WERI-Rb-1 (cell line): ENCODE results near the gene KRT84.

Source experiments
- DNase-seq: peaks from one replicate; pipeline ENCODE4 v3.0.0-alpha.2; 2020
- H3K27ac ChIP-seq: fragments of 250-450 bp; sonication (Bioruptor Pico); 2 replicates; pipeline ENCODE4 v1.5.1; 2020; ENCODE audit warnings: mild to moderate bottlenecking, moderate library complexity
- H3K27me3 ChIP-seq: fragments of 250-450 bp; sonication (Bioruptor Pico); 2 replicates; pipeline ENCODE4 v1.5.1; 2021; ENCODE audit warnings: mild to moderate bottlenecking, low read depth, moderate library complexity; ENCODE audit not compliant: insufficient read depth, severe bottlenecking
- H3K36me3 ChIP-seq: fragments of 250-450 bp; sonication (Bioruptor Pico); 2 replicates; pipeline ENCODE4 v1.5.1; 2020; ENCODE audit warnings: mild to moderate bottlenecking, moderate library complexity
- H3K4me3 ChIP-seq: 2 replicates; pipeline ENCODE4 v1.5.1; 2011; ENCODE audit warnings: low read depth, mild to moderate bottlenecking, control low read depth, low read length
- H3K9me3 ChIP-seq: fragments of 250-450 bp; sonication (Bioruptor Pico); 2 replicates; pipeline ENCODE4 v1.5.1; 2021; ENCODE audit warnings: mild to moderate bottlenecking, moderate library complexity; ENCODE audit not compliant: severe bottlenecking
- TF ChIP-seq, protein P1 (sequence below): IDR thresholded peaks from 2 replicates; pipeline ENCODE4 v1.5.1; 2011; ENCODE audit warnings: low read depth, mild to moderate bottlenecking, control low read depth, inconsistent platforms, low read length

Gene KRT84

DNA sequence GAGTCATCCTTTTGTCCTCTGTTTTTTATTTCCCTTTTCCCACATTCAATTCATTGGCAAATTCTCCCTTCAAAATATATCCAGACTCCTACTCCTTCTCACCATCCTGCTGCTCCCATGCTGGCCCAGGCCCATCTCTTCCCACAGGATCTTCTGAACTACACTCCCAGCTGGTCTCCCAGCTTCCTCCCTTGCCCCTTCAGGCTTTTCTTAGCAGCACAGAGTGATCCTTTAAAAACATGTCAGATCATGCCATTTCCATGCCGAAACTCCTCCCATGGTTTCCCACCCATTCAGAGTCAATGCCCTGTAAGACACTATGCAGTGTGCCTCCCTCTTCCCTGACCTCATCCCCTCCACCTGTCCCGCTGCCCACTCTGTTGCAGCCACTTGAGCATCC is 2.4 kb upstream of the KRT84 start:
- H3K4me3 ChIP-seq: no peak overlapping the region
- no peaks in the 10 kb centered on the region for H3K9me3 ChIP-seq
- TF ChIP-seq, protein P1, sequence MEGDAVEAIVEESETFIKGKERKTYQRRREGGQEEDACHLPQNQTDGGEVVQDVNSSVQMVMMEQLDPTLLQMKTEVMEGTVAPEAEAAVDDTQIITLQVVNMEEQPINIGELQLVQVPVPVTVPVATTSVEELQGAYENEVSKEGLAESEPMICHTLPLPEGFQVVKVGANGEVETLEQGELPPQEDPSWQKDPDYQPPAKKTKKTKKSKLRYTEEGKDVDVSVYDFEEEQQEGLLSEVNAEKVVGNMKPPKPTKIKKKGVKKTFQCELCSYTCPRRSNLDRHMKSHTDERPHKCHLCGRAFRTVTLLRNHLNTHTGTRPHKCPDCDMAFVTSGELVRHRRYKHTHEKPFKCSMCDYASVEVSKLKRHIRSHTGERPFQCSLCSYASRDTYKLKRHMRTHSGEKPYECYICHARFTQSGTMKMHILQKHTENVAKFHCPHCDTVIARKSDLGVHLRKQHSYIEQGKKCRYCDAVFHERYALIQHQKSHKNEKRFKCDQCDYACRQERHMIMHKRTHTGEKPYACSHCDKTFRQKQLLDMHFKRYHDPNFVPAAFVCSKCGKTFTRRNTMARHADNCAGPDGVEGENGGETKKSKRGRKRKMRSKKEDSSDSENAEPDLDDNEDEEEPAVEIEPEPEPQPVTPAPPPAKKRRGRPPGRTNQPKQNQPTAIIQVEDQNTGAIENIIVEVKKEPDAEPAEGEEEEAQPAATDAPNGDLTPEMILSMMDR: no peak

DNA sequence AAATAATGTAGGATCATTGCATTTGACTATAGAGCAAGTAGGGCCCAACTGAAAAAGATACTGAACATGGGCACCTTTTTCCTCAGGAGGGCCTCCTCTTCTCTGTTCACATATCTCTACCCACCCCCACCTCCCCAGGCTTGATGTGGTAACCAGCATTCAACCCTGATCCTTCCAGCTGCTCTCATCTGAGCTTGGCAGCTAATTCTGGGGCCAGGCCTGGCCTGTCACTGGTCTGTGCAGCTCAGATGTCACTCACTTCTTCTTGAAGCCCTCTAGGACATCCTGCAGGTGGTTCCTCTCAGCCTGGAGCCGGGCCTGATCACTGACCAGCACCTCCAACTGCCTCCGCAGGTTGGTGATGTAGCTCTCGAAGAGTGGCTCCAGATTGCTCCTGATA is 2.1 kb downstream of the KRT84 start:
- TF ChIP-seq, protein P1: no peak
- H3K36me3 ChIP-seq: no peaks in the 10 kb centered on the region
- H3K4me3 ChIP-seq: no peak overlapping the region
- no peak overlapping the region for H3K27ac ChIP-seq
- H3K9me3 ChIP-seq: no peaks in the 10 kb centered on the region
- no peak for DNase-seq
- H3K27me3 ChIP-seq: peaks cover 82% of the 10 kb centered on the region

More for the DNA sequence above, 2.4 kb upstream of the KRT84 start:
- DNase-seq: no peak
- H3K27ac ChIP-seq: no peak overlapping the region
- no peaks in the 10 kb centered on the region for H3K36me3 ChIP-seq
- peaks cover 90% of the 10 kb centered on the region for H3K27me3 ChIP-seq

DNA sequence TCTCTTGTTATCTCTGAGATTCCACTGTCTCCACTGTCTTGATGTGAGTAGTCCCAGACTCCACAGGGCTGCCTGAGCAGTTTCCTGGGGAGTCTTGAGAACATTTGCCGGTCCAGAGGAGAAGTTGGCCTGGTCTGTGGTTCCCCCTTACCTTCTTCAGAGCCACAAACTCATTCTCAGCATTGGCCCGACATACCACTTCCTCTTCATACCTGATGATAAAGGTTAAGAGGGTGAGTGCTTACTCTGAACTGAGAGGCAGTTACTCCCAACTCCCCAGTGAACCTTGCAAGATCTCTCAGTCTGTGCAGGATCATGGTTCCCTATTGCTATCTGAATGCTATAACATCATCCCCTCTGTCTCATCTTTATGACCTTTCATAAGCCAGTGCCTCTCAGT is 2.6 kb downstream of the KRT84 start:
- Histone ChIP-seq H3K27me3 (peaks cover 80% of the 10 kb centered on the region), H3K9me3 (no peaks in the 10 kb centered on the region), H3K27ac (no peak overlapping the region), H3K36me3 (no peaks in the 10 kb centered on the region), H3K4me3 (no peak overlapping the region)
- no peak for DNase-seq
- TF ChIP-seq, protein P1: no peak

DNA sequence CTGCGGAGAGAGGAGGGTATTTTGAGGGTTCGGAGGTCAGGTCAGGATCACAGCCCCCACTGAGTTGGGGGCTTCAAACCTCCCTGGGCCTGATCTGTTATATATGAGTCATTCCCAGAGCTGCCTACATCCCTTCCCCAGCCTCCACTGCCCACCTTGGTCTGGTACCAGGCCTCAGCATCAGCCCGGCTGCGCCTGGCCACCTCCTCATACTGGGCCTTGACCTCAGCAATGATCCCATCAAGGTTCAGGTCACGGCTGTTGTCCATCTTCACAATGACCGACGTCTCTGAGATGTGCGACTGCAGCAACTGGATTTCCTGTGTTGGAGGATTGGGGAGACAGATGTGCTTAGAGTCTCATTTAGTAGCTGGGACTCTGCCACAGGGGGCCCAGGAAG is 4.2 kb downstream of the KRT84 start:
- TF ChIP-seq, protein P1: no peak
- DNase-seq: no peak
- H3K9me3 ChIP-seq: no peaks in the 10 kb centered on the region
- H3K27ac ChIP-seq: no peak overlapping the region
- H3K4me3 ChIP-seq: no peak overlapping the region
- peaks cover 74% of the 10 kb centered on the region for H3K27me3 ChIP-seq
- no peaks in the 10 kb centered on the region for H3K36me3 ChIP-seq

DNA sequence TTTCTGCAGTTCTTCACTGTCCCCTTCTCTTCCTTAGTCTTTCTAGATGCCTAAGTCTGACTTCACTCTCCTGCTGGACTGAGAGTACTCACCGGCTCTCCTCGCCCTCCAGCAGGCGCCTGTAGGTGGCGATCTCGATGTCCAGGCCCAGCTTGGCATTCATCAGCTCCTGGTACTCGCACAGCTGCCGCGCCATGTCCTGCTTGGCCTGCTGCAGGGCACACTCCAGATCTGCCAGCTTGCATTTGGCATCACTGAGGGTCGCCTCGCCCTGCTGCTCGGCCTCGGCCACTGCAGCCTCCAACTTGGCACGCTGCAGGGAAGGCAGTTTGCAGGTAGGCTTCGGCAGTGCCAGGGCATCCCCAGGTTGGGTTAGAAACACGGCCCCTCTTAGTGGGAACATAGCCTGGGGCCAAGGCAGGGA is 5.2 kb downstream of the KRT84 start:
- TF ChIP-seq, protein P1: peak; percentile 65
- no peaks in the 10 kb centered on the region for H3K9me3 ChIP-seq
- peaks cover 73% of the 10 kb centered on the region for H3K27me3 ChIP-seq
- no peaks in the 10 kb centered on the region for H3K36me3 ChIP-seq
- peak; percentile 34 for DNase-seq
- H3K27ac ChIP-seq: no peak overlapping the region
- no peak overlapping the region for H3K4me3 ChIP-seq

DNA sequence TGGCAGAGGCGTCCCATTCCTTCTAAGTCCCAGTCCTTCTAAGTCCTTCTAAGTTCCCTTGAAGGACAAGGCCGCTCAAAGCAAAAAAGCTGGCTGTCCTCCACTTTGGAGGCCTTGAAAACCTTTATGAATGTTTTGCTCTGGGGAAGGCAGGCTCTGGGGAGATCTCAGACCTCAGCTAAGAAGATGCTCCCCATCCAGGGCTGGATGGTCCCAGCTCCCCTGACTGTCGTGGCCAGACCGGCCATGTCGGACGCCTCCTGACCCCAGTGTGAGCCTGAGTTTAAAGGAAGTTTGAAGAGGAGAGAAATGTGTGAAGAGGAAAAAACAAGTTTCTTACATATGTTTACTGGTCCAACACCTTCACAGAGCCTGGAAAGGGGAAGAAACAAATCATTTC is 5.9 kb downstream of the KRT84 start:
- no peak overlapping the region for H3K27ac ChIP-seq
- no peaks in the 10 kb centered on the region for H3K36me3 ChIP-seq
- H3K4me3 ChIP-seq: no peak overlapping the region
- H3K27me3 ChIP-seq: peaks cover 69% of the 10 kb centered on the region
- H3K9me3 ChIP-seq: no peaks in the 10 kb centered on the region
- TF ChIP-seq, protein P1: no peak
- DNase-seq: no peak
